HCT116 (cell line): Measurements from ENCODE around the gene TNC. TPM values are rescaled to one million over a fixed set of nuclear protein-coding genes. Genes with fewer than 3 reads are reported as not detected.

Source experiments
- ATAC-seq: fragments of 200-7000 bp; cut with Tn5 transposase; 2 replicates; pipeline ENCODE4 v1.9.1; 2020; ENCODE audit warnings: mild to moderate bottlenecking, moderate library complexity
- BruUV-seq: library from RNA; stranded (reverse); fragments of 400-500 nt; replicated peaks from 2 replicates; lab custom pipeline; 2021; lab: Mats Ljungman, UMichigan
- CTCF ChIA-PET: fragments of 300-600 bp; sonication (Branson Sonifier 250); formaldehyde crosslinking; loops from one replicate; lab custom pipeline; 2021; ENCODE audit warnings: antibody characterized with exemption; lab: Charles Lee
- POLR2A ChIA-PET: fragments of 300-600, 350-600 bp; sonication (Branson Sonifier 250); formaldehyde crosslinking; loops from one replicate; lab custom pipeline; 2021; ENCODE audit warnings: antibody characterized with exemption; lab: Charles Lee
- RAD21 ChIA-PET, 2 experiments: fragments of 300-600 bp; sonication (Branson Sonifier 250); formaldehyde crosslinking; loops; one replicate each; lab custom pipeline; 2023; ENCODE audit warnings: low total read pairs in 2 of 2; ENCODE audit not compliant: uncharacterized antibody in 2 of 2, unreplicated experiment in 2 of 2, low non-redundant PET in 1 of 2; lab: Charles Lee
- DNase-seq: peaks from one replicate; pipeline ENCODE4 v3.0.0-alpha.2; 2010; ENCODE audit warnings: low read depth, low spot score
- H2AFZ ChIP-seq: fragments of 200-600 bp; shearing (Covaris generic), sonication (generic); 2 replicates; pipeline ENCODE4 v1.6.1; 2017; ENCODE audit warnings: low read depth, mixed run types, mixed read lengths, antibody characterized with exemption, low read length; ENCODE audit not compliant: poor library complexity, severe bottlenecking
- H3K27ac ChIP-seq: 2 replicates; pipeline ENCODE4 v1.5.1; 2012; ENCODE audit warnings: low read depth, low read length
- H3K27me3 ChIP-seq: fragments of 200-600 bp; sonication (generic); 2 replicates; pipeline ENCODE4 v1.6.1; 2016; ENCODE audit warnings: mixed run types, low read length, mixed read lengths; ENCODE audit not compliant: insufficient read depth
- H3K36me3 ChIP-seq, 2 experiments: fragments of 200-500 bp in 1 of 2; fragments of 200-600 bp in 1 of 2; sonication (Bioruptor generic) in 1 of 2; sonication (generic) in 1 of 2; 2 replicates each; pipeline versions ENCODE4 v1.5.1 to v1.6.1; 2014 to 2016; ENCODE audit warnings: low read length in 2 of 2, inconsistent platforms in 1 of 2, mixed read lengths in 1 of 2, mixed run types in 1 of 2; ENCODE audit not compliant: insufficient read depth in 2 of 2, control insufficient read depth in 1 of 2
- H3K4me1 ChIP-seq, 2 experiments: fragments of 200-600 bp in 1 of 2; sonication (generic) in 1 of 2; 2 replicates each; pipeline versions ENCODE4 v1.5.1 to v1.6.1; 2012 to 2017; ENCODE audit warnings: low read length in 2 of 2, inconsistent platforms in 1 of 2, mild to moderate bottlenecking in 1 of 2, mixed read lengths in 1 of 2, mixed run types in 1 of 2, moderate library complexity in 1 of 2; ENCODE audit not compliant: insufficient read depth in 2 of 2, control insufficient read depth in 1 of 2
- H3K4me2 ChIP-seq: fragments of 200-600 bp; sonication (generic); 2 replicates; pipeline ENCODE4 v1.6.1; 2017; ENCODE audit warnings: mixed run types, low read length, mixed read lengths
- H3K4me3 ChIP-seq, 2 experiments: fragments of 200-600 bp in 1 of 2; sonication (generic) in 1 of 2; replicated peaks in 1 of 2; 2 replicates each; pipeline ENCODE4 v1.5.1; 2011 to 2016; ENCODE audit warnings: low read length in 2 of 2, control low read depth in 1 of 2, low read depth in 1 of 2, mild to moderate bottlenecking in 1 of 2, mixed read lengths in 1 of 2, mixed run types in 1 of 2
- H3K79me2 ChIP-seq: fragments of 200-600 bp; sonication (generic); 2 replicates; pipeline ENCODE4 v1.6.1; 2017; ENCODE audit warnings: mild to moderate bottlenecking, mixed run types, low read length, moderate library complexity, mixed read lengths; ENCODE audit not compliant: insufficient read depth
- H3K9ac ChIP-seq: fragments of 200-600 bp; sonication (generic); 2 replicates; pipeline ENCODE4 v1.6.1; 2016; ENCODE audit warnings: low read length, mixed read lengths
- H3K9me2 ChIP-seq: fragments of 200-600 bp; sonication (generic), shearing (Covaris generic); 2 replicates; pipeline ENCODE4 v1.6.1; 2017; ENCODE audit warnings: mixed run types, mild to moderate bottlenecking, moderate library complexity; ENCODE audit not compliant: insufficient read depth
- H3K9me3 ChIP-seq, 2 experiments: fragments of 200-500 bp in 1 of 2; fragments of 200-600 bp in 1 of 2; sonication (Bioruptor generic) in 1 of 2; sonication (generic) in 1 of 2; 2 replicates each; pipeline ENCODE4 v1.6.1; 2014 to 2017; ENCODE audit warnings: low read length in 2 of 2, mixed read lengths in 2 of 2, inconsistent platforms in 1 of 2, low read depth in 1 of 2, mild to moderate bottlenecking in 1 of 2, mixed run types in 1 of 2, moderate library complexity in 1 of 2; ENCODE audit not compliant: control insufficient read depth in 1 of 2, insufficient read depth in 1 of 2
- H4K20me1 ChIP-seq: fragments of 200-600 bp; sonication (generic), shearing (Covaris generic); 2 replicates; pipeline ENCODE4 v1.6.1; 2017; ENCODE audit warnings: mixed run types, mild to moderate bottlenecking, moderate library complexity; ENCODE audit not compliant: insufficient read depth
- ATF3 ChIP-seq: IDR thresholded peaks from 2 replicates; pipeline ENCODE4 v1.6.1; 2012
- CBX3 ChIP-seq: IDR thresholded peaks from 2 replicates; pipeline ENCODE4 v1.6.1; 2012; ENCODE audit warnings: low read depth
- CEBPB ChIP-seq: IDR thresholded peaks from 2 replicates; pipeline ENCODE4 v1.6.1; 2012; ENCODE audit warnings: low read depth
- EZH2phosphoT487 ChIP-seq: fragments of 200-600 bp; IDR thresholded peaks from 2 replicates; pipeline ENCODE4 v1.6.1; 2018; ENCODE audit warnings: antibody characterized with exemption, borderline replicate concordance
- RAD21 ChIP-seq: IDR thresholded peaks from 2 replicates; pipeline ENCODE4 v1.6.1; 2012; ENCODE audit warnings: low read depth, mild to moderate bottlenecking
- SRF ChIP-seq: IDR thresholded peaks from 2 replicates; pipeline ENCODE4 v1.6.1; 2012; ENCODE audit warnings: low read depth
- ZNF274 ChIP-seq: fragments of 200-500 bp; sonication (Bioruptor generic); IDR thresholded peaks from 2 replicates; pipeline ENCODE4 v1.6.1; 2014; ENCODE audit warnings: mild to moderate bottlenecking, low read depth, low read length, inconsistent platforms
- intact Hi-C: fragments of 100-400 bp; cut with micrococcal nuclease; formaldehyde crosslinking; loops from 2 replicates; pipeline ENCODE4 v1.10.0; 2022
- total RNA-seq: library from RNA; stranded (reverse); gene quantifications from one replicate; pipeline ENCODE4 v1.2.1, GENCODE V29; 2021; ENCODE audit not compliant: unreplicated experiment
- TF ChIP-seq, protein P1 (sequence below), 3 experiments: fragments of 200-600 bp in 1 of 3; sonication (generic) in 1 of 3; IDR thresholded peaks in 2 of 3; conservative IDR thresholded peaks in 1 of 3; 2 replicates each; pipeline ENCODE4 v1.5.1; 2012 to 2017; ENCODE audit warnings: low read depth in 2 of 3, low read length in 2 of 3, antibody characterized with exemption in 1 of 3, borderline replicate concordance in 1 of 3, control low read depth in 1 of 3, mild to moderate bottlenecking in 1 of 3, mixed read lengths in 1 of 3, mixed run types in 1 of 3, moderate library complexity in 1 of 3; ENCODE audit not compliant: insufficient read depth in 1 of 3
- TF ChIP-seq, protein P2 (sequence below): IDR thresholded peaks from 2 replicates; pipeline ENCODE4 v1.6.1; 2012; ENCODE audit warnings: low read depth

TNC gene
- total RNA-seq, 1 experiment from 2014 or later: 0.49 TPM

DNA sequence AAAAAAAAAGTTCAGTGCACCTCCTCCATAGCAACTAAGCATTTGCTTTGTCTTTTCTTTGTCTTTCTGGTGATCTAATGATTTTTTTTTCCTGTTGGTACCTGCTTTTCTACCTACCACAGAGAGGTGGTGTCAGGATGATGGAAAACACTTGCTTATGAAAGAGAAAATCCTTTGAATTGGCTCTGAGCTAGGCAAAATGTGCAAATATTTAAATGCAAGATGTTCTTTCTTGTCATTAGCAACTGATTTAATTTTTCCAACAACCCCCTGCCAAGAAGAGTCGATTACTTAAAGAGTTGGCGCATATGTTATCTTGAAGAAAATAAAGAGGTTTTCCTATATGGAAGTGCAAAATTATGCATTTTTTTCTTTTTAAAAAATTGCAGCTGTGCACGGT lies 37.7 kb downstream of the TNC start:
- no peak overlapping the region for H3K4me3 ChIP-seq
- ATAC-seq: no peak
- TF ChIP-seq CEBPB (no peak), EZH2phosphoT487 (no peak), RAD21 (no peak), ATF3 (no peak), SRF (no peak), CBX3 (no peak), ZNF274 (no peak)
- TF ChIP-seq, protein P1, sequence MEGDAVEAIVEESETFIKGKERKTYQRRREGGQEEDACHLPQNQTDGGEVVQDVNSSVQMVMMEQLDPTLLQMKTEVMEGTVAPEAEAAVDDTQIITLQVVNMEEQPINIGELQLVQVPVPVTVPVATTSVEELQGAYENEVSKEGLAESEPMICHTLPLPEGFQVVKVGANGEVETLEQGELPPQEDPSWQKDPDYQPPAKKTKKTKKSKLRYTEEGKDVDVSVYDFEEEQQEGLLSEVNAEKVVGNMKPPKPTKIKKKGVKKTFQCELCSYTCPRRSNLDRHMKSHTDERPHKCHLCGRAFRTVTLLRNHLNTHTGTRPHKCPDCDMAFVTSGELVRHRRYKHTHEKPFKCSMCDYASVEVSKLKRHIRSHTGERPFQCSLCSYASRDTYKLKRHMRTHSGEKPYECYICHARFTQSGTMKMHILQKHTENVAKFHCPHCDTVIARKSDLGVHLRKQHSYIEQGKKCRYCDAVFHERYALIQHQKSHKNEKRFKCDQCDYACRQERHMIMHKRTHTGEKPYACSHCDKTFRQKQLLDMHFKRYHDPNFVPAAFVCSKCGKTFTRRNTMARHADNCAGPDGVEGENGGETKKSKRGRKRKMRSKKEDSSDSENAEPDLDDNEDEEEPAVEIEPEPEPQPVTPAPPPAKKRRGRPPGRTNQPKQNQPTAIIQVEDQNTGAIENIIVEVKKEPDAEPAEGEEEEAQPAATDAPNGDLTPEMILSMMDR (IDR thresholded peaks at IDR 0.05 in 2 of 3, conservative IDR thresholded peaks at IDR 0.05 in 1 of 3; ENCODE audit: borderline replicate concordance in 1 of 3, insufficient read depth in 1 of 3, low read depth in 2 of 3, low read length in 2 of 3): no peak
- TF ChIP-seq, protein P2, sequence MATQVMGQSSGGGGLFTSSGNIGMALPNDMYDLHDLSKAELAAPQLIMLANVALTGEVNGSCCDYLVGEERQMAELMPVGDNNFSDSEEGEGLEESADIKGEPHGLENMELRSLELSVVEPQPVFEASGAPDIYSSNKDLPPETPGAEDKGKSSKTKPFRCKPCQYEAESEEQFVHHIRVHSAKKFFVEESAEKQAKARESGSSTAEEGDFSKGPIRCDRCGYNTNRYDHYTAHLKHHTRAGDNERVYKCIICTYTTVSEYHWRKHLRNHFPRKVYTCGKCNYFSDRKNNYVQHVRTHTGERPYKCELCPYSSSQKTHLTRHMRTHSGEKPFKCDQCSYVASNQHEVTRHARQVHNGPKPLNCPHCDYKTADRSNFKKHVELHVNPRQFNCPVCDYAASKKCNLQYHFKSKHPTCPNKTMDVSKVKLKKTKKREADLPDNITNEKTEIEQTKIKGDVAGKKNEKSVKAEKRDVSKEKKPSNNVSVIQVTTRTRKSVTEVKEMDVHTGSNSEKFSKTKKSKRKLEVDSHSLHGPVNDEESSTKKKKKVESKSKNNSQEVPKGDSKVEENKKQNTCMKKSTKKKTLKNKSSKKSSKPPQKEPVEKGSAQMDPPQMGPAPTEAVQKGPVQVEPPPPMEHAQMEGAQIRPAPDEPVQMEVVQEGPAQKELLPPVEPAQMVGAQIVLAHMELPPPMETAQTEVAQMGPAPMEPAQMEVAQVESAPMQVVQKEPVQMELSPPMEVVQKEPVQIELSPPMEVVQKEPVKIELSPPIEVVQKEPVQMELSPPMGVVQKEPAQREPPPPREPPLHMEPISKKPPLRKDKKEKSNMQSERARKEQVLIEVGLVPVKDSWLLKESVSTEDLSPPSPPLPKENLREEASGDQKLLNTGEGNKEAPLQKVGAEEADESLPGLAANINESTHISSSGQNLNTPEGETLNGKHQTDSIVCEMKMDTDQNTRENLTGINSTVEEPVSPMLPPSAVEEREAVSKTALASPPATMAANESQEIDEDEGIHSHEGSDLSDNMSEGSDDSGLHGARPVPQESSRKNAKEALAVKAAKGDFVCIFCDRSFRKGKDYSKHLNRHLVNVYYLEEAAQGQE: no peak
- no peak overlapping the region for H3K27ac ChIP-seq
- peaks cover 8% of the 10 kb centered on the region; the same call in 1 of the 2 replicates for H3K27me3 ChIP-seq
- no peak overlapping the region for H3K9ac ChIP-seq
- H4K20me1 ChIP-seq: no peaks in the 10 kb centered on the region
- H2AFZ ChIP-seq: no peak overlapping the region
- H3K79me2 ChIP-seq: no peaks in the 10 kb centered on the region
- H3K4me2 ChIP-seq: no peak overlapping the region
- intact Hi-C loops: no loop called here
- H3K4me1 ChIP-seq: no peaks in the 10 kb centered on the region
- H3K9me3 ChIP-seq: no peaks in the 10 kb centered on the region
- ChIA-PET CTCF (no interaction called here), RAD21 (no interaction called here), POLR2A (no interaction called here)
- no peaks in the 10 kb centered on the region for H3K9me2 ChIP-seq
- BruUV-seq: no TSS peak
- DNase-seq: no peak
- H3K36me3 ChIP-seq: no peaks in the 10 kb centered on the region
